HT-29 (cell line): ENCODE measurements around the gene AGAP3. TPM values are rescaled to one million over a fixed set of nuclear protein-coding genes. Genes with fewer than 3 reads are reported as not detected.

Source experiments
- DNase-seq: peaks from one replicate; pipeline ENCODE4 v3.0.0-alpha.2; 2015; ENCODE audit warnings: low spot score
- total RNA-seq: library from RNA; depleted of rRNA; stranded (reverse); fragments of >200 nt; shearing (Covaris generic); gene quantifications from 2 replicates; pipeline ENCODE4 v1.2.3, GENCODE V29; 2014

The AGAP3 gene
- total RNA-seq, 1 experiment from 2014 or later, result 162 TPM

GRCh38 chr7:151134743-151135524 lies 48.7 kb downstream of the AGAP3 start:
- no peak for DNase-seq

DNA sequence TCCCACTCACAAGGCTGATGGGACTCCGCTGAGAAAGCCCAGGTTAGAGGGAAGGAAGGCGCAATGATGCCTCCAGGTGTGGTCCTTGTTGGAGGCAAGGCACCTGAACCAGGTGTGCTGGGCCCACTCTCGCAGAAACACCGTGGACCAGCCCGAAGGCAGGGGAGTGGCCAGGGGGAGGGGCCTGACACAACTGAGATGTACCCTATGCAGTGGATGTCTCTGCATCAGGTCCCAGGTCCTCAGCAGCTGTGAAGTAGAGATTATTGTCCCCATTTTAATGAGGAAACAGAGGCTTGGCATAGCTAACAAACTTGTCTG lies 49.2 kb downstream of the AGAP3 start:
- no peak for DNase-seq

- no peak for DNase-seq
These were observed 49.9 kb downstream of the AGAP3 start for GRCh38 chr7:151135866-151136843.

GRCh38 chr7:151137076-151137675 lies 50.9 kb downstream of the AGAP3 start:
- DNase-seq, result no peak

DNA sequence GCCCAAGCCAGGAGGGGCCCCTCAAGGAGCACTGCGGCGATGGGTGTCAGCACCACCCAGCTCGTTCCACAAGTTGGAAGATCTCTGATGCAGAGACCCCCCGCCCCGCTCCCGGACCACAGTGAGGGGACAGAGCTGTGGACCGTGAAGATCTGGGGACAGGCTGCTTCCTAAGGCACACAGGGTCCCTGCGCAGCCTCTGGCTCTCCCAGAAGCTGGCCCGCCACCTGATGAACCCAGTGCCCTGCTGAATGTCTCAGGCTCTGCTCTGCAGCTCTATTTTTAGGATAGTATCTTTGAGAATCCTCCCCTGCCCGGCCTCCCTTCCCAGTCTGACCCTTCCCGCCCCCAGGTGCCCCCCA lies 51.5 kb downstream of the AGAP3 start:
- DNase-seq, result no peak

- no peak for DNase-seq
These were observed 52.0 kb downstream of the AGAP3 start for GRCh38 chr7:151138153-151138851.

- DNase-seq, result no peak
These were observed 53.0 kb downstream of the AGAP3 start for GRCh38 chr7:151139071-151139790.

- no peak for DNase-seq
These were observed 53.5 kb downstream of the AGAP3 start for GRCh38 chr7:151139791-151140190.

DNA sequence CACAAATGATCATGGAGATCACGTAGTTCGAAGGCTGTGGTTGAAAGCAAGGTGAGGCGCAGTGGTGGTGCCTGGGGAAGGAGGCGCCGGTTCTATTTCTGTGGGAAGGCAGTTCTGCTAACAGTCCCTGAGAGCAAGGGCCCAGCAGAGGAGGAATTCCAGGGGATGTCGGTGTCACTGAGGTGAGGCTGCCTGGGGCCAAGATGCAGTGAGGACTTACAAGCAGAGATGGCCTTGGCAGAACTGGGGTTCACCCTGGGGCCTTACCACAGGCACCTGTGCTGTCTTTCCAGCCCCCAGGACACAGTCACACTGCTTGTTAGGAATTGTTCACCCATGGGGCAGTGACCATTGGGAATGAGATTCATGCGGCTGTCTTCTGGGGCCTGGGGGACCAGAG lies 54.6 kb downstream of the AGAP3 start:
- DNase-seq, result no peak

GRCh38 chr7:151141311-151141854 lies 55.1 kb downstream of the AGAP3 start:
- DNase-seq, result no peak

- DNase-seq, result no peak
These were observed 55.8 kb downstream of the AGAP3 start for GRCh38 chr7:151141855-151142685.

GRCh38 chr7:151142686-151143040 lies 56.4 kb downstream of the AGAP3 start:
- no peak for DNase-seq

- DNase-seq, result no peak
These were observed 57.2 kb downstream of the AGAP3 start for GRCh38 chr7:151143261-151144015.

DNA sequence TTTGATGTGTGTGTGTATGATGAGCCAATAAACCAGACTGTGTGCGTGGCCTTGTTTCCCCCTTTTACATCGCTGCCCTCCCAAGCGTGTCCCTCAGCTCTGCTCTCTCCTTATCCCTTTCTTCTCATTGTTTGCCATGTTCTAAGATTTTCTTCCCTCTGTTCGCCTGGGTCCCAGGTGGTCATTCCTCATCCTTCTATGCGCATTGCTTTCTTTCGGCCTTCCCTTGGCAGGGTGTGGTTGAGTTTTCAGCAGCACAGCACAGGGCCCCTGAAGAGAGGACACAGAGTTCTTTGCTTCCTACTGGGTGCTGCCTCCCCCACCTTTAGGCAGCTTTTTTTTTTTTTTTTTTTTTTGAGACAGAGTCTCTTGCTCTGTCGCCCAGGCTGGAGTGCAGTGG lies 58.1 kb downstream of the AGAP3 start:
- no peak for DNase-seq

DNA sequence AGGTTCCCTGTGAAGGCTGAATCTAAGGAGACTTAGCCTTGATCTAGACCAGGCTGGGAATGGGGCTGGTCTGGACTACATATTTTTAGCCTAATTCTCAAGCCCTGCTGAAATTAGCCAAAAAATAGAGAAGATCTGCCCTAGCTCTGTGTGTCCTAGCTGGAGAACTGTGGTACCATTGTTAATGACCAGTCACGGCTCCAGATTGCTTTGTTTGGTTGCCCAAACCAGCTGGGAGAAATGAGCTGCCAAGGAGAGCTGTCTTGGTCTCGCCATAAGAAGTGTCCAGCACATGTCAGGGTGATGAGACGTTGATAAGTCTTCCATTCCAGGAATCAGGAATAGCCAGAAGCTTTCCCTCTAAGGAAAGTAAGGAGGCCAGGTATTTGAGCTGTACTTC lies 60.5 kb downstream of the AGAP3 start:
- DNase-seq, result no peak

DNA sequence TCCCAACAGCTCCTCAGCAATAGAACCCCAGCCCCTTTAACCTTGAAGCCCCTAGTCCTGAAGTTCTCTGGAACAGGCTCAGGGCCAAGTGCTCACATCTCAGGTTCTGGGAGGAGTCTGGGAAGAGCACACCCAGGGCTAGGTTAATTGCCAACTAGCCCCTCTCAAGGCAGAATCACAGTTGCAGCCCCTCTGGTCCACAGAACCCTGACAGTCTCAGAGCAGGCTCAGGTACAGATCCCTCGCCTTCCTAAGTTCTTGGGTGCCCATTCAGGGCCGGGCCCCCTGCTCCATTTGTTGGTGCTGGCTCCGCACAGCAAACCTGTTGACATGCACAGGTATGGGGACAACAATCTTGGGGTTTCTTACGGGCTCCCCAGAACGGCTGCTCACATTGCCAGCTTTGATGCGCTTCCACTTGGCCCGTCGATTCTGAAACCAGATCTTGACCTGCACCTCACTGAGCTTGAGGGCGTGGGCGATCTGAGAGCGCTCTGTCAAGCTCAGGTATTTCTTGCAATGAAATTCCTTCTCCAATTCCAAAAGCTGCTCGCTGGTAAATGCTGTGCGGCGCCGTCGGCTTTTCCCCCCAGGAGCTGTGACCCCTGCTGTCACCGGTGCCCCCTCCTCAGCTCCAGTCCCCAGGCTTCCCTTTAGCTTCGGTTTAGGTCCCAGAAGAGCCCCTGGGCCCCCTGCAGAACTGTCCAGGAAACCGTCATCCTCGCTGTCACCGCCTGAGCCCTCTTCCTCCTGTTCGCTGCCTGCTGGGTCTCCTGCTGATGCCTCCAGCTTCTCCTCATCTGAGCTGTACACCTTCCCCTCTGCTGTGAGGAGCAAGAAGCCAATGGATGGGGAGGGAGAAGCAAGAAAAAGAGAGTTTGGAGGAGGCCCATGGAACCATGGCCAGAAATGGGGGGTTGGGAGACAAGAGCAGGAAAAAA lies 62.3 kb downstream of the AGAP3 start:
- no peak for DNase-seq

DNA sequence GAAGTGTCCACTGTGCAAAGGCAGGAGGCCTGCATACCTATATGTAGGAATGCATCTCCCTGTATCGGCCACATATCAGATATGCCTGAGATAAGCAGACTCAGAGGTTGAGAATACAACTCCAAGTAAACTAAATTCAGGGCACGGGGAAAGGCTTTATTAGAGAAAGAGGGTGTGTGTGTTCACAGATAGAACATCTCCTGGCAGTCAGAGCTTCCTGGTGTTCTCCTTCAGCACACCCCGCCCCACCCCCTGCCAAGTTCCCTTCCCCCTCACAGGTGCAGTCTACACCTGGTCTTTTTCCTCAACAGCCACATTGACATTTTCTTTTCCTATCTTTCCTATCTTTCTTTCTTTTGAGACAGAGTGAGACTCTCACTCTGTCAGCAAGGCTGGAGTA lies 64.1 kb downstream of the AGAP3 start:
- DNase-seq, result no peak
